Raji (cell line): Measurements from ENCODE around the gene CCT7.

Experiments
- POLR2A ChIP-seq: IDR thresholded peaks from 2 replicates; pipeline ENCODE4 v1.6.1; 2011; ENCODE audit warnings: low read depth, low read length, control low read depth; ENCODE audit not compliant: insufficient read depth

CCT7 gene

DNA sequence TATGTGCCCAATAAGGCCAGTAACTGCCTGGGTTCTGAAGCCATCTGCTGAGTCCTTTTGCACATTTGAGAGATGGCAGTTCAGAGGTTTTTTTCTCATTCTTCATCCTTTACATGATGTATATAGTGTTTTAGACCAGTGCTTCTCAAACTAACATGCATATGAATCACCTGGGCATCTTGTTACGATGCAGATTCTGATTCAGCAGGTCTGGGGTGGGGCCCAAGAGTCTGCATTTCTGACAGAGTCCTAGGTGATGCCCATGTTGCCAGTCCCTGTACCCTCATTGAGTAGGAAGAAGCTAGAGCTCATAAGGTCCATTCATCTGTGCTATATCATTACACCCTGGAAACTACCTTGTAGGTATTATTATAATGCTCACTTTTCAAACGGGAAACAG lies 16.3 kb upstream of the CCT7 start:
- no peak for TF ChIP-seq POLR2A

DNA sequence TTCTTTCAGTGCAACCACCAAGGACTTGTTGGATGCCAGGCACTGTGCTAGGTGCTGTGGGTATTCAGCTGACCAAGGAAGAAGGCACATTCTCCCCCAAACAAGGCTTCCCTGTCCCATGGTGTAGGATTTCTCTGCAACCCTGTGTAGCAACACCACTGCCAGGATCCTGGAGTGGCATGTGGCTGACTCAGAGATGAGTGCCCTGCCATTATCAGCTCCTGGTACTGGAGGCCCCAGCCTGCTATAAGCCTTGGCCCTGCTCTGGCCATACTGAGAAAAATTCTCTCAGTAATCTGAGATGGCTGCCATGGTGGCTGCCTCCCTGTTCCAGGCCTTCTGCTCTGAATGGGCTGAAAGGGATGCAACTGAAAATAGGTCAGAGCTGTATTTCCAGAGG lies 15.8 kb upstream of the CCT7 start:
- no peak for TF ChIP-seq POLR2A

DNA sequence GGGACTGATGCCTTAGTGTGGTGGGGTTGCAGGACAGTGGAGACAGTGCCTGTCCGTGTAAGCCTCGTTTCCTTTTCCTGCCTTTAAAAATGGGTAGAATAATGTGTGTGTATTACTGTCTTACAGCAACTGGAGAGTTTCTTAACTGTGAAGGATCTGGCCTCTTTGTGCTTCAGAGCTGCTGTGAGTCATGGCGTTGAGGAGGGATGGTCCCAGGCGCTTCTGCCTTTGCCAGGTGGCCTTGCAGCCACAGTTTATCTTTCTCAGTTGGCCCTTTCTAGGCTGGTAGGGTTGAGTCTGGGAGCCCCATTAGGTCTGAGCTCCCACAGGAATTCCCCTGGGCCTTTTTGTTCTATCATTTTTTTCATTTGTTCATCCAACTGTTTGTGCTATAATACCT lies 10.3 kb upstream of the CCT7 start:
- no peak for TF ChIP-seq POLR2A

DNA sequence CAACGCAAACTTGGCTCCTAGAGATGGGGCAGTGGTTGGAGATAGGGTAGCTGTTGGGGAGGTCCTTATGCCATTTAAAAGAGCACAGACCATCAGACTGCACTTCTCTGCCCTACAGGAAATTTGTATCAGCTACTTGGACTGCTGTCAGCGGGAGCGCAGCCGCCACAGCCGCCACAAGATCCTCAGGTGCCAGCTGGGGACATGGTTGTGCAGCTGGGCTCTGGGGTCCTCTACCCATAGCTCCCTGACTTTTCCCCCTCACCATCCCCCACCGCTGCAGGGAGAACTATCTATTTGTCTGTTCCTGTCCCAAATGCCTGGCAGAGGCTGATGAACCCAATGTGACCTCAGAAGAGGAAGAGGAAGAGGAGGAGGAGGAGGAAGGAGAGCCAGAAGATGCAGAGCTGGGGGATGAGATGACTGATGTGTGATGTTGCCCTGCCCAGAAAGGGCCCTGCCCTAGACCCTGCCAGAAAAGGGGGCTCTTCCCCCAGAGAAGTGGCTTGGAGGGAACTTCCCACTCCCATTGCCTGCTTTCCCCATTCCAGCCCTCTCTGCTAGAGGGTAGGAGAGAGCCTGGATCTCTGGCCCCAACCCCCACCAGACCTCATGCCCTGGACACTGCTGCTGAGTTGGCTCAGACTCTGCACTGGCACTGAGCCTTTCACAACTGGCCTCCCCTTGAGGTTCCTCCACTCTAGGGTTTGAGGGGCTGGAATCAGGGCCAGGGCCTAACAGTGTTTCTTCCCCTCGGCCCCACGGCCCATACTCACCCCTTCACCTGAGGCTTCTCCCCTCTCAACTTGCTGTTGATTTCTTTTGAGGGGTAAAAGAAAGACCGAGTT lies 8.4 kb upstream of the CCT7 start:
- no peak for TF ChIP-seq POLR2A

DNA sequence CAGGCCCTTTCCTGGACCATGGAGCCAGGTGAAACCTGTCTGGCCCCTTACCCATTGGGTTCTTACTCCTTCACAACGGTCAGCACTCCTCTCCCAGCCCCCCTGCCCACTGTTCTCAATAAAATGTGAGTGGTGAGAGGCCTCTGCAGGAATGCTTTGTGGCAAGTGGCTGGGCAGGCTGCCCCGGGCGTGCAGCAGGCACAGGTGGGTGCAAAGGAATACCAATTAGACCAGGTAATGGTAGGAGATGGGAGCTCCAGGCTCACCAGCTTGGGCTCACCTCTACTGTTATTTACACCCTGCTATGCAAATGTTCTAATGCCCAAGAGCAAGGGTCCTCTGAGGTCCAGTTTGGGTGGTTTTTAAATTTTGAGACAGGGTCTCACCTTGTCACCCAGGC lies 7.0 kb upstream of the CCT7 start:
- TF ChIP-seq POLR2A = no peak

DNA sequence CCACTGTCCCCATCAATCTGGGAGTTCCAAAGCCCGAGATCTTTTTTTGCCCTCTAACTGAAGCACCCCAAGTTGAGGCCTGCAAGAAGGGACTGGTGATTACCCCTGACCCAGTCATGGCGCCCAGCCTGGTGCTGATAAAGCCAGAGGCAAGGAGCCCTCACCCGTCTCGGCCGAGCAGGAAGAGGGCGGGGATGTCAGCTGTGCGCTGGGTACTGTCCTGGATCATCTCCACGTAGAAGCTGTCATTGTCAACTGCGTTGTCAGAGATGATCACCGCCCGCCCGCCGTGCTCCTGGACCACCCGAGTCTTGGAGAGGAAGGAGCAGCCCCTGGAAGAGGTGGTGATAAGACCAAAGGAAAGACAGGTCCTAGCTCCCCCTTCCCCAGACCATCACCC lies 5.5 kb upstream of the CCT7 start:
- no peak for TF ChIP-seq POLR2A

DNA sequence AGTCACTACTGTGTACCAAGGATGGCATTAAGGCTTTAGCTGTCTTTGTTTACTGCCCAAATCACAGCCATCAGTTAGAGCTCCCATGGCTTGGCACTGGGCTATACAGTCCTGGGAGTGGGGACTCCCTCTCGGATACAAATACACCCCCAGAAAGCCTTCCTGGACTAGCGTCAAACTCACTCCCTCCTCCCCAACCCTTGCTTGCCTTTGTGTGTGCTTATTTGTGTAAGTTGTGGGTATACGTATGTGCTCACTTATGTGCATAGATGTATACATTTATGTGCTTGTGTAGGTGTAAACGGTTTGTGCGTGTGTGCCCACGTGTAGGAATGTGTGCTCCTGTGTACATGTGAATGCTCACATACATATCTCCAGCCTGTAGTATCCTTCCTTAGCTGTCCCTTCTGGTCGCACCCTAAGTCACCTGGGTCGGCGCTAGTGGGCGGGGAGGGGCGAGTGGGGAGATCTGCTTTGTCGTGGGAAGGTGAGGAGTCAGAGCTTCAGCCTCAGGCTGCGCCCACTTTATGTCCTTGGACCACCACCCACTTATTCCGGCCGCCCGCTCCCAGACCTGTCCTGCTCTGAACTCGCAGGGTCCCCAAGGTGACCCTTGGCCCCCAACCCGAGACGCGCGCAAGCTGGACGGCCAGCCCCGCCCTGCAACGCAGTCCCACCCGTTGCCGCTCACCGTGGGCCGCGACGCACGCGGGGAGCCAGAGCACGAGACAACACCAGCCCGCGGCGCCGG lies 1.5 kb upstream of the CCT7 start:
- TF ChIP-seq POLR2A = no peak; the same call in 1 of the 2 replicates

DNA sequence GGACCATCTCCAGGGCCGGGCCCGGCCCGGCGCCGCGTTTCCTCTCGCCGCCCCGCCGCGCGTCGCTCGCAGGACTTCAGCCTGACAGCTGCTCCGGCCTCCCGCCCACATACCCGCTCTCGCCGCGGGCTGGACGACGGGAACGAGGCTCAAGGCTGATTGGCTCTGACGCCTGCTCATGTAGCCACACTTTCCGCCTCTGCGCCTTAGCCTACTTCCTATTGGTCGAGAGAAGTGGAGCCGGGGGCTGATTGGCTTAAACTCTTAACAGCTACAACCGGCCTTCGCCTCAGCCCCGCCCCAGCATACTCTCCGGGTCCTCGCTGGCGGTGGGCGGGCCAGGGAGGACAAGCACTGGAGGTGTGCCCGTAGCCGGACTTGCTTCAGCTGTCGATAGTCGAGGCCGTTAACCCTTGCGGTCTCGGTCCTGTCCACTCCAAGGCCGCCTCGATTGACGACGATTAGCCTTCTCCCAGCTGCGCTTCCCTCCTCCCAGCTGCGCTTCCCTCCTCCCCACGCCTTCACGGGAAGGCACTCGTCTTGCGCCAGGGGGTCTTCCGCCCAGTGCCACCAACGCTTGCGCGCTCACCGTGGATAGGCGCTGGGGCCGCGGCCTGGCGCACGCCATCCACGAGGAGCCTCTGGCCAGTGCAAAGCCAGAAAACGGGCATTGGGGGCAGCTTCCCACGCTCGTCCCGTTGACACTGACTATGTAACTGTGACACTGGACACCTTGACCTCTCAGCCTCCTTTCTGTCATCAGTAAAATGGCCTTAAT lies 765 bp upstream of the CCT7 start, which contains the start of gene PRADC1:
Gene PRADC1 (minus strand): TSS at position 86 of the 778 bp plus-strand sequence. CDS start 79 bp downstream, at position 7.
- peak; percentile 79 for TF ChIP-seq POLR2A

DNA sequence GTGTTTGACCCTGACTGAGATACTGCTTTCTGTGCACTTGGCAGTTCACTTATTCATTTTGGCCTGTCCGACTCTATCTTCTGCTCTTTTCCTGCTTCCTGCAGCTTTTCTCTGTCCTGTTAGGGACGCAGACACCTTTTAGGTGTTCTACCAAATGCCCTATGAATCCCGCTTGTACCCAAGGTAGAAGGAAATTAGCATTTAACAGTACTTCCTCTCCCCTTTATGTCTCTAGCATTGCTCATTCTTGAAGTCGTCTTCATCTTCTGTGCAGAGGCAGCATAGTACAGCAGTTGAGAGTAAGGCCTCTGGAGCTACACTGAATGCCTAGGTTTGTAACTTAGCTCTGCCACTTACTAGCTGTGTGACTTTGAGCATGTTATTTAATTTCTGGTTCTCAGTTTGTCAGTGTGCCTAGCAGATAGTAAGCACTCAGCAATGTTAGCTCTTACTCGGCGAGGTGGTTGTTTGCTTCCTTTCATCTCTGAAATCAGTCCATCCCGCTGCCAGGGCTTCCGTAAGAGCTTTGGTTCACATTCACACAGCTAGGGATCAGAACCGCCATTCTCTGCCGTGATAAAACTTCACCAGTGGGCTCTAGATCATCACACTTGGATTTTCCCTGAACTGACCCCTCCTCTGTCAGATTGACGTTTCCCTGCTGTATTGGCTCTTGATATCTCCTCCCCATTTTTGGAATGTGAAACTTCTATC lies 1.4 kb downstream of the CCT7 start:
- TF ChIP-seq POLR2A = 0 out of 2 replicates have a peak, but pooled peaks have one; percentile 18

DNA sequence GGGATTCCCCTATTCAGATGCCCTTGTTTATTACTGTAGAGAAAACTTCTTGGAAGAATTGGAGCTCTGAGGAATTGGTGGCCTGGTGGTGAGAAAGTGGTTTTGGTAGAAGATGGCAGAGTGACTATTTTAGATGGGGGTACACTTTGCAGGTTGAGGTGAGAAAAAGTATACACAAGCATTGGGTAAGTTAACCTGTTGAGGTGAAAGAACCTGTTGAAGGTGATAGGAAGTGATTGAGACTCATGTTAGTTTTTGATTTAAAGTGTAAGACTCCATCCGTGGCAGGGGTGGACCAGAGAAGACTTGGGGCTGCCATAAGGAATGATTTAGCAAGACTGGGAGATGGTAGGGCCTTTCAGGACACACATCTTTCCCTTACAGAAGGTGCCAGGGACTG lies 3.1 kb downstream of the CCT7 start:
- no peak for TF ChIP-seq POLR2A

DNA sequence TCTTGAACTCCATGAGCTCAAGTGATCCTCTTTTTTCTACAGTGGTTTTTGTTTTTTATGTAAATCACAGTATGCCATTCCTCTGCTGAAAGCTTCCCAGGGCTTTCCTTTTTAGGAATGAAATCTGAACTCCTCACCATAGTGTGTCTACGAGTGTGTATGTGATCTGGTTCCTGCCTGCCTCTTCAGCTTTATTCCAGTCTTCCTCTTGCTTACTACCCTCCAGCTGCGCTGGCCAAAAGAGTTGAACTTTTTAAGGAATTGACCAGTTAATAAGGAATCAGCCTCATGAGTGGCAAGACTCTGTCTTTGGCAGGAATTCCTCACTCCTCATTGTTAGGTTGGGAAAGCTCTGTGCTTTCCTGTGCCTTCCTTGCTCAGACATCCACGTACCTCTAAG lies 4.0 kb downstream of the CCT7 start:
- no peak for TF ChIP-seq POLR2A

DNA sequence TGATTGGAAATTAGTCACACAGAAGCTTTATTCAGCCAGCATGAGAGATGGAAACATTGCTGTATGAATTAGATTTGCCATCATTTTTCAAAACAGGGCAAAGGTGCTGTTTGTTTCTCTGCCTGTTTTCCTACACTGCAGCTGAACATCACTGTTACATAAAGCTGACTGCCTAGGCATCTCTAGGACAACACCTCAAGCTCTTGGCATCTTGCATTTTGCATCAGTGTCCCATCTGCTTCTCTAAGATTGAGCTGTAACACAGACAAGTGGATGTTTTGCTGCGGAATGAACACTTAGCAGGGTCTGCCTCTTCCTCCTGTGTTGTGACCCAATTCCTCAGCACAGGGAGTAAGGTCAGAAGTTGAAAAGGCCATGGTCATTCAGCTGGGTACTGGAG lies 4.9 kb downstream of the CCT7 start:
- TF ChIP-seq POLR2A = no peak

DNA sequence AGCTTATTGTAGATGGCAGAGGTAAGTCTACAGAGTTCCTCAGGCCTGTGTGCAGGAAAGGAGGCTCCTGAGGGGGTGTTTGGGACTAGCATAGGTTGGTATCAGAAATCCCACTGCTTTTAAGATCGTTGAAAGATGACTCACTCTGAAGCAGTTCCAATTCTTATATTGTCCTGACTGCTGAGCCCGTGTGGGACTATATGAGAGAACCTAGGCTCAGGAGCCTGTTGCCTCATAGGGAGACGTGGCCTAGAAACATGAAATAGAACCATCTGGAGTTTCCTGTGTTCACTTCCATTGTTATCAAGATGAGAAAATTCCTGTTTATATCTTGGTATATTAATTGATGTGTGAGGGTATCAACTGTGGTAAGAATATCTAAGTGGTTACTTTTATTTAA lies 5.7 kb downstream of the CCT7 start:
- no peak for TF ChIP-seq POLR2A

DNA sequence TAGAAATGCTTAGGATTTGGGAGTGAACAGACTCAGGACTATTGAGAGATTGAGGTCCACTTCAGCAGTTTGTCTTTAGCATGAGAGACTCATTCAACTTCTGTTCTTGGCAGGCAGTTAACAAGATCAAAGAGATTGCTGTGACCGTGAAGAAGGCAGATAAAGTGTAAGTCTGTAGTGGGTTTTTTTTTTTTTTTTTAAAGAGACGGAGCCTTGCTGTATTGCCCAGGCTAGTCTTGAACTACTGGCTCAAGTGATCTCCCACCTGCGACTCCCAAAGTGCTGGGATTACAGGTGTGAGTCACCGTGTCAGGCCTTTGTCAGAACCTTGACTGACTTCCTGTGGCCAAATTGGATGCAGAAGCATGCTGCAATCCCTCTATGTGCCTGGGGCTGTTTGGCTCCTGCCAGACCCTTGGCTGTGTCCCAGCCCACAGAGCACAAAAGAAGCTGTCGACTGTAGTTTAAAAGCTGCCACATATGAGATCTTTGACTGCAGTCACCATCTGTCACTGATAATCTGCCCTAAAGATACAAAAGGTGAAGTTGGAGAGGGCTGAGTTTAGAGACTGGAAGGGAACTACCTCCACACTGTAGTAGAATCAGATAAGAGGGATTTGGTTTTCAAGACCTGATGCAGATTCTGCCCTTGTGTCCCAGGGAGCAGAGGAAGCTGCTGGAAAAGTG lies 9.9 kb downstream of the CCT7 start:
- TF ChIP-seq POLR2A = no peak
